GM19240 (cell line): ENCODE results near the gene FAM241B.

Experiments
- DNase-seq: peaks from one replicate; pipeline ENCODE4 v3.0.0; 2011; ENCODE audit warnings: low spot score; ENCODE audit not compliant: insufficient read length

Gene FAM241B

GRCh38 chr10:69647819-69648218 is 17.8 kb downstream of the FAM241B start:
- no peak for DNase-seq

DNA sequence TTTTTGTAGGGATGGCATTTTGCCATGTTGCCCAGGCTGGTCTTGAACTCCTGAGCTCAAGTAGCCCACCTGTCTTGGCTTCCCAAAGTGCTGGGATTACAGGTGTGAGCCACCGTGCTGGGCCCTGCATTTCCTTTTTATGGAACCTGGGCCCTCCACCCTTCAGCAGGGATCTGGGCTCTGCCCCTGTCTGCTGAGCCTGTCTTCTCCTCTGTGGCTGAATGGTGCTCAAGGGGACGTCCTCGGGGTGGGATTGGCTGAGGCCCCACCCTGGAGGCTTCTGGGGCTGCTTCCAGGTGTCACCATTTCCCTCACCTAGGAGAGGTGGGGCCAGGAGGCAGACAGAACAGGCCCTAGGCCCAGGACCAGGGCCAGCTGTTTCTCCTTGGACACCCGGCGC is 18.4 kb downstream of the FAM241B start:
- no peak for DNase-seq

GRCh38 chr10:69649786-69650550 is 19.9 kb downstream of the FAM241B start:
- no peak for DNase-seq

DNA sequence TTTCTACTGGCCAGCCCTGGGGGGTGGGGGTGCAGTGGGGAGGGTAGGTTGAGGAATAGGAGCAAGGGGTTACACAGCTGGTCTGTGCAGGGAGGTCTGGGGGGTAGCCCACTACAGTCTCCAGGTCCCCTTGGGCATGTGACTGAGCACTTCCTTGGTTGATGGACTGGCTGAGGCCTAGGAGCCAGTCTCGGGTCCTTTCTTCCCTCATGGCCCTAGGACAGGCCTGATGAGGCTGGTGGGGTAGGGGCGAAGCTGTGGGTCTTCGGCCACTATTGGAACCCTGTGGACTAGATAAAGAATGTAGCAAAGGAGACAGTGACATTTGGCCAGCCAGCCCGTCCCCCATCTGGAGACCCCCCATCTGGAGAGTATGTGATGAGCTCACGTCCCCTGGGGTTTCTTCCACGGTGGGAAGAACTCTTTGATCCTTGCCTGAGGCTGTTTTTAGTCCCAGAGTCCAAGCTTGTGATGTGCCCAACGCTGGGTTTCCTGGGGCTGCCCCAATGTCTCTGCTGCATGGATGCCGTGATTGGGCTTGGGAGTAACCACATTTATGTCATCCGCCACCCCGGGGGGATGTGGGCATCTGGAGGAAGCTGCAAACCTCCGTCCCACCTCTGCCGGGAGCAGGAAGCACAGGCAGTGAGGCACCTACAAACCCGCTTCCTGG is 20.7 kb downstream of the FAM241B start:
- no peak for DNase-seq

- no peak for DNase-seq
These were observed 21.3 kb downstream of the FAM241B start for GRCh38 chr10:69651362-69651761.

- DNase-seq: no peak
These were observed 22.2 kb downstream of the FAM241B start for GRCh38 chr10:69652111-69652856.

- DNase-seq: no peak
These were observed 22.8 kb downstream of the FAM241B start for GRCh38 chr10:69652857-69653199.

- no peak for DNase-seq
These were observed 23.5 kb downstream of the FAM241B start for GRCh38 chr10:69653561-69653960.

GRCh38 chr10:69655124-69655867 is 25.2 kb downstream of the FAM241B start:
- no peak for DNase-seq

DNA sequence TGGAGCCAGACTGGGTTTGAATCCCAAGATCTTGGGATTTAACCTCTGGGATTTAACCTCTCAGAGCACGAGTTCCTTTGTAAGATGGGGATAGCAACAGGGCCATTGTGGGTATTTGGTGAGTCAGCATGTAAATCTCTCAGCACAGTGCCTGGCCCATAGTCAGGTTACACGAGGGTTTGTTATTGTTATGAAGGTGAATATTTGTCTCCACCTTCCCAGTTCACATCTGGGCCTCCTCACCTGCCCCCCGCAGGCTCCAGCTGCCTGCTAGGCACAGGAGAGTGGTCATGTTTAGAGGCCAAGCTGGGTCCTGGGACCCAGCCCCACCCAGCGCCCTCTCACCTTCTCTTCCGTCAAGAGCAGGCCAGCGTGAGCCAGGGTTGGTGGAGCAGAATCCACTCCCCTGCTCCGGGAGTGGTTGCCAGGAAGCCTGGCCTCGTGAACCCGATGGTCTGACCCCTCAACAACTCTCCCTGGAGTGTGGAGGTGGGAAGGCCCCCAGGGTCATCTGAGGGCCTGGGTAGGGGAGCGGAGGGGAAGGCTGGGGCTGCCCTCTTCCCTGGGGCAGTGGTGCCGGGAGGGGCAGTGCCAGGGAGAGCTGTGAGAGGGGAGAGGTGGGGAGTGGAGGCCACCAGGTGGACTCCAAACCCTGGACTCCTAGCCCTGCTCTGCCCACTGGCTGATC is 26.0 kb downstream of the FAM241B start:
- no peak for DNase-seq

GRCh38 chr10:69656742-69657269 is 26.8 kb downstream of the FAM241B start:
- DNase-seq: no peak

DNA sequence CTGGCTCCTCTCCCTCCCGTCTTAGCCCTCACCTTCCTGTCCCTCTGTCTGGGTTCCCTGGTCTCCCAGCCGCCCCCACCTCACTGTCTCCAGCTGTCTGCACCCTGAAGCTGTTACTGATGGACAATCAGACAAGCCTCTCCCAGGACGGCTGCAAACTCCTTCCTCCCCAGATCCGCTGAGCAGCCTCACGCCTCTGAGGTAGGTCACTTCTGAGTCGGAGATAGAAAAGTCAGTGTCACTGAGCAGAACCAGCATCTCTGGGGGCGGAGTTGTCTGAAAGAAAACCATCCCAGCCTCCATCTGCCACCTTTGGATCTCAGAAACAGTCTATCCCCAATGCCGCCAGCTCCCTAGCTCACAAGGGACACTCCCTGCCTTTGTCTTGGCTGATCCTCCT is 27.4 kb downstream of the FAM241B start:
- DNase-seq: no peak

DNA sequence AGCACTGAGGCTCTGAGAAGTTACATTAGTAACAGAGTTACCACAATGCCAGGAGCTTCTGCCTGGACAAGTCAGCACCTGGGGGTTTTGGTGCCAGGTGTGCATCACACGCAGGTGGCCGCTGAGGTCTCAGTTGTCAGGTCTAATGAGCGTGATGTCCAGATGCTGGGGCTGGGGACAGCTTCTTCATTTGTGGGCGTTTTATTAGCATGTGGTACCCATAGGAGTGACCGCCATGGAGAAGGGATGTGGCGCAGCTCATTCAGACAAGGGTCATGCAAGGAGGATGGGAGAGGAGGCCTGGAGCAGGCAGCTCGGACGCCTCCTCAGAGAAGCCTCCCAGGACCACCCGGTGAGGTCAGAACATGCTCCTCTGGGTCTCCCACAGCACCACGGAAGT is 27.8 kb downstream of the FAM241B start:
- no peak for DNase-seq

DNA sequence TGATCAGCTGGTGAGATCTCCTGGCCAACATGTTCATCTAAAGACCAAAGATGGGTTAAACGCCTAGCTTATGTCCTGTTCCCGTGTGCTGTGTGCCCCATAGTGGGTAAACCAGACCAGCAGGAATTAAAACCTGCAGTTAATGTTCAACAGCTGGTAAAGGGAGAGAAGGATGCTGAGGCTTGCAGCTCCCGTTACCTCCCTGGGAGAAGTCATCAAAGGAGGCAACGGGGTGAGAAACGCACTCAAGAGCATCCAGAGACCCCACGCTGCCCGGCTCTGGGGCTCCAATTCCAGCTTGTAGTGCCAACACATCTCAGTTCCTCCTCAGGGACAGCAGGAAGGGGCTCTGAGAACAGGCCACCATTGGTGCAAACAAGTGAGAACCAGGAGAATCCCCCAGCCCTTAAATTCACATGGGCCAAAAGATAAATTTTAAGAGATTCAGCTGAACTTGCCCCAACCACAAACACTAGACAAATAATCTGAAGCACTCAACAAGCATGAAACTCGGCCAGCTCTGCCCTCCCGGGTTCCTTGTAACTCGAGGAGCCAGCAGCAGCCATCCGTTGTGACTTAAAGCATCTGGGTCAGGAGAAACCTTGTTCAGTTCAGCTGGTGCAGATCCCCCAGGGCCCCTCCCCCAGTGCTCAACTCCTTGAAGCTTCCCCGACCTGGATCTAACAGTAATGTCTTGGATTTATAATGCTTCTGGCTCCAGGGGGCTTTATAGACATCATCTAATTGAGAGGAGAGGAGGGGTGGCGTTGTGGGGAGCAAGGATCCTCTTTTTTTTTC is 29.4 kb downstream of the FAM241B start:
- no peak for DNase-seq

GRCh38 chr10:69660296-69660695 is 30.2 kb downstream of the FAM241B start:
- DNase-seq: no peak

- DNase-seq: no peak
These were observed 31.5 kb downstream of the FAM241B start for GRCh38 chr10:69661414-69662172.

DNA sequence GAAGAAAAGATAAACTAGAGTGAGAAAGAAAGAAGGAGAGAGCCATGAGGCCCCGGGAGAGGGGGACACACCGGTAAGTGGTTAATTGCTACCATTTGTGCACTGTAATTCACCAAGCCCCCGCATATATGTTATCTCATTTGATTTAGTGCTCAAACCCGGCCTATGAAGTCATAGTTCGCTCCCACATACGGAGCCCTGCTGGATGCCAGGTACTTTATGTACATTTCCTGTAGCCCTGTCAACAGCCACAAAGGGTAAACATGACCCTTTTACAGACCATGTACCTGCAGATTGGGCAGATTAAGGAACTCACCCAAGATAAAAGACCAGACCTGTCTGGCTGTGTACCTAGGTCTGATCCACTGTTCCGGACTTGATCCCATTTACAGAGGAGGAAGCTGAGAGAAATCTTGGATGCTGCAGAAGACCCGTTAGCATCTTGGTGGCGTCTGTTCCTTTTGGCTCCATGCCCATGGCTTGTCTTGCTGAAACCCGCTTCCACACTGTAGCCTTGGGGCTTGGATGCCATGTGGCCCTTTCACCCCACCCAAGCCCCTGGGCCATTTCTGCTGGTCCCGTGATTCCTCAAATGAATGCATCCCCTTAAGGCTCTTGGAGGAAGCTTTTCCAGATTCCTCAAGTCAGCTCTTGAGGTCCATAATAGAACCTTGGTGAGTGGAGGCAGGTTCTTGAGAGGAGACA is 32.3 kb downstream of the FAM241B start:
- DNase-seq: no peak

GRCh38 chr10:69662901-69663300 is 32.9 kb downstream of the FAM241B start:
- DNase-seq: no peak
